DND-41 (cell line): ENCODE results near the gene PRELID1.

Experiments used
- ATAC-seq: fragments of 200-7000 bp; cut with Tn5 transposase; 3 replicates; pipeline ENCODE4 v1.9.1; 2021; ENCODE audit warnings: low read depth; ENCODE audit not compliant: insufficient read depth
- DNase-seq: peaks from one replicate; pipeline ENCODE4 v3.0.0-alpha.2; 2020
- H2AFZ ChIP-seq: 2 replicates; pipeline ENCODE4 v1.6.0; 2012; ENCODE audit warnings: low read depth, low read length
- H3K27ac ChIP-seq: 2 replicates; pipeline ENCODE4 v1.5.1; 2012; ENCODE audit warnings: low read length, inconsistent platforms
- H3K27me3 ChIP-seq: fragments of 200-600 bp; sonication (generic); 2 replicates; pipeline ENCODE4 v1.6.0; 2012; ENCODE audit warnings: low read length, mild to moderate bottlenecking, inconsistent platforms; ENCODE audit not compliant: insufficient read depth, poor library complexity
- H3K36me3 ChIP-seq: 2 replicates; pipeline ENCODE4 v1.5.1; 2012; ENCODE audit warnings: low read length, inconsistent platforms; ENCODE audit not compliant: insufficient read depth
- H3K4me1 ChIP-seq: 2 replicates; pipeline ENCODE4 v1.5.1; 2012; ENCODE audit warnings: mild to moderate bottlenecking, low read length; ENCODE audit not compliant: insufficient read depth
- H3K4me2 ChIP-seq: 2 replicates; pipeline ENCODE4 v1.6.0; 2012; ENCODE audit warnings: mild to moderate bottlenecking, moderate library complexity, low read length, inconsistent platforms; ENCODE audit not compliant: insufficient read depth
- H3K4me3 ChIP-seq, 2 experiments: fragments of 200-600 bp in 1 of 2; shearing (Covaris generic) in 1 of 2; 2 replicates each; pipeline ENCODE4 v1.5.1; 2012 to 2016; ENCODE audit warnings: inconsistent platforms in 2 of 2, low read length in 2 of 2, mild to moderate bottlenecking in 2 of 2, low read depth in 1 of 2, moderate library complexity in 1 of 2
- H3K79me2 ChIP-seq: 2 replicates; pipeline ENCODE4 v1.6.0; 2012; ENCODE audit warnings: low read length, inconsistent platforms; ENCODE audit not compliant: insufficient read depth
- H3K9ac ChIP-seq: 2 replicates; pipeline ENCODE4 v1.6.0; 2012; ENCODE audit warnings: low read depth, mild to moderate bottlenecking, inconsistent platforms, low read length, moderate library complexity
- H3K9me3 ChIP-seq: 2 replicates; pipeline ENCODE4 v1.5.1; 2012; ENCODE audit warnings: low read length, moderate library complexity, mild to moderate bottlenecking, inconsistent platforms; ENCODE audit not compliant: insufficient read depth, severe bottlenecking
- H4K20me1 ChIP-seq: 2 replicates; pipeline ENCODE4 v1.6.0; 2012; ENCODE audit warnings: low read length; ENCODE audit not compliant: insufficient read depth
- EZH2 ChIP-seq: IDR thresholded peaks from 3 replicates; pipeline ENCODE4 v1.6.1; 2012; ENCODE audit warnings: borderline replicate concordance, low read depth, mild to moderate bottlenecking, moderate library complexity, low read length, inconsistent platforms; ENCODE audit not compliant: severe bottlenecking
- TF ChIP-seq, protein P1 (sequence below): IDR thresholded peaks from 2 replicates; pipeline ENCODE4 v1.5.1; 2012; ENCODE audit warnings: borderline replicate concordance, low read length, moderate library complexity, mild to moderate bottlenecking; ENCODE audit not compliant: poor library complexity, severe bottlenecking; ENCODE audit errors: extremely low read depth

PRELID1 gene

DNA sequence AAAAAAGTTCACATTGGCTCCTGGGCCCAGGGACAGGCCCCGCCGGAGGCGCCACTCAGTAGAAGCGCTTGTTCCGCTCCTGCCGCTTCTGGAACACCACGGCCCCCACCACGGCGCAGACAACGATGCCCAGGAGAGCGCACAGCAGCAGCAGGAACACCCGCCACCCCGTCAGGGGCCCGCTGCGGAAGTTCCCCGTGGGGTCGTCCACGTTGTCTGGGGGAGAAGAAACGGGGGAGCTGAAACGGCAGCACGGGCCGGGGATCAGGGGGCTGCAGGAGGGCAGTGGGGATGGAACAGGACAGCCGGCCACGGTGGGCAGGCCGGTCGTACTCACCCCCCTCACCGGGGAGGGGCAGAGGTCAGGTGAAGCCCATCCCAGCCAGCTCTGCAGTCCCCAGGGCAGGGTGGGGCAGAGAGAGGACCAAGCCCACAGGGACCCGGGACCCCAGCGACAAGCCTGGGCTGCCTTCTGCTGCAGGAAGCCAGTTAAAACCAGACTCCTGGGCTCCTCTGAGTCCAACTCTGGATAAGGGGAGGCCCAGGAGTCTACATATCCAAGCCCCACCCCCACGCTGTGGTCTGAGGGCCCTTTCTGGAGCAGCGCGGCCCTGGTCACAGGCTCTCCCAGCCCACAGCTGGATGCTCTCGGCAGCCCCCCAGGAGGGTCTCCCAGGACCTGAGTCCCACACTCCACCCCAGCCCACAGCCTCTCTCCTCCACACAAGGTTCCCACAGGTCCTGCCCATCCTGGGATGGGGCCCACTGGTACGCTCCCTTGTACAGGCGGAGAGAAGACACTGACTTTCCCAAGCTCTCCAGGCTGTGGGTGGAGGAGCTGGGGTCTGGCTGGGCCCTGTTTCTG is 28.7 kb downstream of the PRELID1 start:
- Histone ChIP-seq H4K20me1 (peaks cover 23% of the 10 kb centered on the region; the same call in 1 of the 2 replicates), H2AFZ (no peak overlapping the region), H3K4me3 (no peak overlapping the region), H3K27ac (no peak overlapping the region), H3K4me1 (no peaks in the 10 kb centered on the region), H3K36me3 (peaks cover 72% of the 10 kb centered on the region), H3K4me2 (no peak overlapping the region), H3K9ac (no peak overlapping the region), H3K79me2 (no peaks in the 10 kb centered on the region), H3K27me3 (no peaks in the 10 kb centered on the region), H3K9me3 (no peaks in the 10 kb centered on the region)
- ATAC-seq: no peak
- no peak for TF ChIP-seq EZH2
- TF ChIP-seq, protein P1, sequence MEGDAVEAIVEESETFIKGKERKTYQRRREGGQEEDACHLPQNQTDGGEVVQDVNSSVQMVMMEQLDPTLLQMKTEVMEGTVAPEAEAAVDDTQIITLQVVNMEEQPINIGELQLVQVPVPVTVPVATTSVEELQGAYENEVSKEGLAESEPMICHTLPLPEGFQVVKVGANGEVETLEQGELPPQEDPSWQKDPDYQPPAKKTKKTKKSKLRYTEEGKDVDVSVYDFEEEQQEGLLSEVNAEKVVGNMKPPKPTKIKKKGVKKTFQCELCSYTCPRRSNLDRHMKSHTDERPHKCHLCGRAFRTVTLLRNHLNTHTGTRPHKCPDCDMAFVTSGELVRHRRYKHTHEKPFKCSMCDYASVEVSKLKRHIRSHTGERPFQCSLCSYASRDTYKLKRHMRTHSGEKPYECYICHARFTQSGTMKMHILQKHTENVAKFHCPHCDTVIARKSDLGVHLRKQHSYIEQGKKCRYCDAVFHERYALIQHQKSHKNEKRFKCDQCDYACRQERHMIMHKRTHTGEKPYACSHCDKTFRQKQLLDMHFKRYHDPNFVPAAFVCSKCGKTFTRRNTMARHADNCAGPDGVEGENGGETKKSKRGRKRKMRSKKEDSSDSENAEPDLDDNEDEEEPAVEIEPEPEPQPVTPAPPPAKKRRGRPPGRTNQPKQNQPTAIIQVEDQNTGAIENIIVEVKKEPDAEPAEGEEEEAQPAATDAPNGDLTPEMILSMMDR: no peak
- no peak for DNase-seq

DNA sequence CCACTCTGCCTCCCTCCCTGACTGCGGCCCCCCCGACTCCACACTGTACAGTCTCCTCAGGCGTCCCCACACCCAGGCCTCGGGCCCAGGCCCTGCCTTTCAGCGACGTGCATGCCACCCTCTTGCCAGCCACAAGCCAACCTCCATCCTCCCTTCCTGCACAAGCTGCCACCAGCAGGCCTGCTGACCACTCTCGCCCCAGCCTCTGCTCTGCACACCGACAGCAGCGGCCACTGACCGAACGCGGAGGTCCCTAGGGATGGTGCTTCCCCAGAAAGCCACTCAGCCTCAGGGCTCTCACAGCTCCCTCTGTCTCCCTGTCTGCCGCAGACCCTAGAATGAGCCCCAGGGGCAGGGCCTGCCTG is 29.3 kb downstream of the PRELID1 start:
- Histone ChIP-seq H3K36me3 (peaks cover 78% of the 10 kb centered on the region), H3K9me3 (no peaks in the 10 kb centered on the region), H3K9ac (no peak overlapping the region), H3K79me2 (no peaks in the 10 kb centered on the region), H3K4me1 (no peaks in the 10 kb centered on the region), H2AFZ (no peak overlapping the region), H3K4me2 (no peak overlapping the region), H3K27me3 (no peaks in the 10 kb centered on the region), H3K27ac (no peak overlapping the region), H3K4me3 (no peak overlapping the region), H4K20me1 (peaks cover 25% of the 10 kb centered on the region; the same call in 1 of the 2 replicates)
- TF ChIP-seq EZH2: no peak
- TF ChIP-seq, protein P1: no peak
- DNase-seq (no peak), ATAC-seq (no peak)

DNA sequence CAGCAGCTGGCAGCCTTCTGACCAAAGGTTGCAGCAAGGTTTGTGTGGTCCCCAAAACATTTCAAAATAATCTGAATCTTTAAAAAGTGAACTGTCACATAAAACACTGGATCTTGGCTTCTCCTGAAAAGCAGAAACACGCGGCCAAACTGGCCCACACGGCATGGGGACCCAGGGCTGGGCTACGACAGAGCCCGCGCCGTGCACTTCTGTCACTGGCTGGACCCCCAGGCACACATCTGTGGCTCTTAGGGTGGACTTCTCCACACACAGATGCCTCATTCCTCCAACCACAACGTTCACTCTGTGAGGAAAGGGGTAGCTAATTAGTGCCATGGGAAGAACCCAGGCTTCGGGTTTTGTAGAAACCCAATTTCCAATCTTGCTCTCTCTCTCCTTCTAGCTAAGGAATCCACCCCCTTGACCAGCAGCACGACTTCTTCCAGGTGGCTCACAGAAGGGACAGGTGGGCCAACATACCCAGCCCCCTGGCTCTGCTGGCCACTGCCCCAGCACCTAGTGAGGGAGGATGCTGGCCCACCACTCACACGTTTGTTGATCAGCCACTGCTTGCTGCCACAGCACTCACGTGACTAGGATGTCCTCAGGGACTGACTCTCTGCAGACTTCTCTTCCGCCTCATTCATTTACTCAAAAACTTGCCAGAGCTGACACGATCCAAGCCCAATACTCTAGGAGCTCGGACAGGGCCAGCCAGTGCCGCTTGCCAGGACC is 30.0 kb downstream of the PRELID1 start:
- Histone ChIP-seq H3K4me3 (no peak overlapping the region), H3K27ac (no peak overlapping the region), H3K9me3 (no peaks in the 10 kb centered on the region), H4K20me1 (peaks cover 33% of the 10 kb centered on the region; the same call in 1 of the 2 replicates), H3K27me3 (no peaks in the 10 kb centered on the region), H3K36me3 (peaks cover 85% of the 10 kb centered on the region), H3K9ac (no peak overlapping the region), H2AFZ (no peak overlapping the region), H3K4me1 (no peaks in the 10 kb centered on the region), H3K4me2 (no peak overlapping the region), H3K79me2 (no peaks in the 10 kb centered on the region; the same call in 1 of the 2 replicates)
- DNase-seq: no peak
- no peak for ATAC-seq
- TF ChIP-seq EZH2: no peak
- TF ChIP-seq, protein P1: no peak
